H1 (cell line): ENCODE results near the gene TBX15. TPM values are rescaled to one million over a fixed set of nuclear protein-coding genes. Genes with fewer than 3 reads are reported as not detected.

ENCODE experiments used
- CTCF ChIA-PET: fragments of 300-600 bp; sonication (Branson Sonifier 250); formaldehyde crosslinking; loops from one replicate; lab custom pipeline; 2021; ENCODE audit not compliant: partially characterized antibody; lab: Charles Lee
- POLR2A ChIA-PET: fragments of 300-600 bp; sonication (Branson Sonifier 250); formaldehyde crosslinking; loops from one replicate; lab custom pipeline; 2021; ENCODE audit warnings: inconsistent platforms; ENCODE audit not compliant: partially characterized antibody; lab: Charles Lee
- DNase-seq, 2 experiments: peaks; one replicate each; pipeline versions ENCODE4 v3.0.0 to v3.0.0-alpha.2; 2010 to 2022; ENCODE audit warnings: low spot score in 2 of 2, low read depth in 1 of 2, mixed read lengths in 1 of 2
- FAIRE-seq: peaks from 2 replicates; lab custom pipeline; 2011; peaks lifted over from hg19 to GRCh38; lab: Jason Lieb, UNC
- H2AFZ ChIP-seq: 2 replicates; pipeline ENCODE4 v1.8.1; 2012; ENCODE audit warnings: low read length, inconsistent platforms
- H2AK5ac ChIP-seq: 2 replicates; pipeline ENCODE4 v1.6.1; 2013; ENCODE audit warnings: low read depth, low read length
- H2BK120ac ChIP-seq: replicated peaks from 2 replicates; pipeline ENCODE3; 2013; ENCODE audit warnings: low read depth, low read length, inconsistent platforms
- H2BK12ac ChIP-seq: 2 replicates; pipeline ENCODE4 v1.6.1; 2013; ENCODE audit warnings: low read depth, low read length
- H2BK15ac ChIP-seq: 2 replicates; pipeline ENCODE4 v1.6.1; 2013; ENCODE audit warnings: low read length
- H2BK20ac ChIP-seq: 2 replicates; pipeline ENCODE4 v1.6.1; 2013; ENCODE audit warnings: low read length
- H2BK5ac ChIP-seq: 2 replicates; pipeline ENCODE4 v1.6.1; 2013; ENCODE audit warnings: low read depth, low read length
- H3K14ac ChIP-seq: 2 replicates; pipeline ENCODE4 v1.6.1; 2013; ENCODE audit warnings: inconsistent platforms; ENCODE audit not compliant: insufficient read length
- H3K18ac ChIP-seq: 2 replicates; pipeline ENCODE4 v1.6.1; 2013; ENCODE audit warnings: low read length; ENCODE audit errors: extremely low read depth
- H3K23ac ChIP-seq: 2 replicates; pipeline ENCODE4 v1.6.1; 2013; ENCODE audit warnings: inconsistent platforms; ENCODE audit not compliant: insufficient read length
- H3K23me2 ChIP-seq: 2 replicates; pipeline ENCODE4 v1.6.1; 2013; ENCODE audit warnings: low read depth, low read length
- H3K27ac ChIP-seq: 2 replicates; pipeline ENCODE4 v1.6.1; 2011; ENCODE audit warnings: low read depth, low read length, inconsistent platforms
- H3K27me3 ChIP-seq, 4 experiments: replicated peaks in 1 of 4; 1 replicate in 1 of 4; 2 replicates in 3 of 4; pipeline versions ENCODE4 v1.6.1 to v1.8.1; 2011 to 2013; ENCODE audit warnings: low read length in 3 of 4, mild to moderate bottlenecking in 3 of 4, inconsistent platforms in 2 of 4, mixed read lengths in 2 of 4, moderate library complexity in 1 of 4; ENCODE audit not compliant: control insufficient read depth in 3 of 4, insufficient read depth in 3 of 4; ENCODE audit errors: extremely low read depth in 1 of 4
- H3K36me3 ChIP-seq, 4 experiments: 2 replicates each; pipeline versions ENCODE4 v1.6.1 to v1.8.1; 2011 to 2013; ENCODE audit warnings: mild to moderate bottlenecking in 4 of 4, low read length in 3 of 4, moderate library complexity in 2 of 4, control low read depth in 1 of 4, inconsistent platforms in 1 of 4; ENCODE audit not compliant: insufficient read depth in 4 of 4, control insufficient read depth in 2 of 4
- H3K4ac ChIP-seq: replicated peaks from 2 replicates; pipeline ENCODE3; 2013; ENCODE audit warnings: low read length, low read depth, mixed read lengths, inconsistent platforms; ENCODE audit not compliant: insufficient read length
- H3K4me1 ChIP-seq, 4 experiments: replicated peaks in 1 of 4; 1 replicate in 1 of 4; 2 replicates in 3 of 4; pipeline versions ENCODE4 v1.6.1 to v1.8.1; 2011 to 2013; ENCODE audit warnings: low read length in 3 of 4, inconsistent platforms in 2 of 4, mixed read lengths in 1 of 4; ENCODE audit not compliant: insufficient read depth in 4 of 4, control insufficient read depth in 3 of 4
- H3K4me2 ChIP-seq, 2 experiments: 2 replicates each; pipeline versions ENCODE4 v1.6.1 to v1.8.1; 2011 to 2013; ENCODE audit warnings: low read depth in 2 of 2, low read length in 2 of 2, control low read depth in 1 of 2, inconsistent platforms in 1 of 2, mild to moderate bottlenecking in 1 of 2; ENCODE audit not compliant: insufficient read depth in 1 of 2
- H3K4me3 ChIP-seq, 4 experiments: fragments of 200-600, 300-600 bp in 1 of 4; sonication (generic), shearing (Covaris generic), sonication (Bioruptor Twin) in 1 of 4; 2 replicates each; pipeline versions ENCODE4 v1.5.1 to v1.8.1; 2011 to 2016; ENCODE audit warnings: low read length in 4 of 4, low read depth in 3 of 4, control low read depth in 2 of 4, inconsistent platforms in 2 of 4, mild to moderate bottlenecking in 2 of 4, mixed read lengths in 1 of 4, moderate library complexity in 1 of 4; ENCODE audit not compliant: insufficient read depth in 2 of 4; ENCODE audit errors: extremely low read depth in 1 of 4
- H3K56ac ChIP-seq: replicated peaks from 2 replicates; pipeline ENCODE3; 2013; ENCODE audit warnings: low read depth, mild to moderate bottlenecking, mixed read lengths, low read length, inconsistent platforms; ENCODE audit not compliant: insufficient read length
- H3K79me1 ChIP-seq: 2 replicates; pipeline ENCODE4 v1.6.1; 2013; ENCODE audit warnings: low read depth, low read length, control low read depth
- H3K79me2 ChIP-seq, 2 experiments: 2 replicates each; pipeline versions ENCODE4 v1.6.1 to v1.8.1; 2012 to 2013; ENCODE audit warnings: low read length in 2 of 2, mild to moderate bottlenecking in 2 of 2, inconsistent platforms in 1 of 2; ENCODE audit not compliant: insufficient read depth in 2 of 2, control insufficient read depth in 1 of 2
- H3K9ac ChIP-seq, 4 experiments: replicated peaks in 1 of 4; 1 replicate in 1 of 4; 2 replicates in 3 of 4; pipeline versions ENCODE4 v1.6.1 to v1.8.1; 2011 to 2013; ENCODE audit warnings: low read depth in 3 of 4, low read length in 3 of 4, control low read depth in 2 of 4, mild to moderate bottlenecking in 2 of 4, moderate library complexity in 2 of 4, inconsistent platforms in 1 of 4; ENCODE audit errors: extremely low read depth in 1 of 4
- H3K9me3 ChIP-seq, 2 experiments: 2 replicates each; pipeline versions ENCODE4 v1.6.1 to v1.8.1; 2012 to 2013; ENCODE audit warnings: mild to moderate bottlenecking in 2 of 2, moderate library complexity in 2 of 2, control low read depth in 1 of 2, inconsistent platforms in 1 of 2, low read depth in 1 of 2, low read length in 1 of 2, mixed read lengths in 1 of 2; ENCODE audit not compliant: insufficient read depth in 2 of 2
- H4K20me1 ChIP-seq, 2 experiments: replicated peaks in 1 of 2; 2 replicates each; pipeline versions ENCODE3 to v1.8.1; 2011 to 2013; ENCODE audit warnings: inconsistent platforms in 2 of 2, low read length in 2 of 2, mild to moderate bottlenecking in 1 of 2; ENCODE audit not compliant: insufficient read depth in 2 of 2, control insufficient read depth in 1 of 2
- H4K5ac ChIP-seq: 2 replicates; pipeline ENCODE4 v1.6.1; 2013; ENCODE audit warnings: low read length, low read depth, mixed read lengths, inconsistent platforms; ENCODE audit not compliant: insufficient read length
- H4K8ac ChIP-seq: 2 replicates; pipeline ENCODE4 v1.8.0; 2013; ENCODE audit warnings: mild to moderate bottlenecking, moderate library complexity, low read length, inconsistent platforms; ENCODE audit not compliant: insufficient read depth; ENCODE audit errors: extremely low read depth
- H4K91ac ChIP-seq: replicated peaks from 2 replicates; pipeline ENCODE3; 2013; ENCODE audit warnings: low read length, mixed read lengths, inconsistent platforms; ENCODE audit not compliant: insufficient read length
- POLR2A ChIP-seq, 2 experiments: IDR thresholded peaks; 1 replicate in 1 of 2; 2 replicates in 1 of 2; pipeline ENCODE4 v1.6.1; 2011; ENCODE audit warnings: low read depth in 2 of 2, low read length in 2 of 2, mild to moderate bottlenecking in 2 of 2; ENCODE audit errors: control extremely low read depth in 1 of 2
- SUZ12 ChIP-seq: fragments of 200-600 bp; sonication (generic); IDR thresholded peaks from 2 replicates; pipeline ENCODE4 v1.6.1; 2012; ENCODE audit warnings: mild to moderate bottlenecking, inconsistent platforms, low read length, moderate library complexity, mixed read lengths
- WGBS, 2 experiments: shearing (Covaris generic) in 1 of 2; methylation state at CpG; one replicate each; pipeline versions ENCODE4 v1.1.6 to v1.1.7; 2013 to 2015; ENCODE audit warnings: low lambda C conversion rate in 2 of 2, mixed read lengths in 2 of 2, inconsistent platforms in 1 of 2, low coverage in 1 of 2, missing lambda C conversion rate in 1 of 2; ENCODE audit not compliant: insufficient replicate concordance in 2 of 2, insufficient coverage in 1 of 2, insufficient read length in 1 of 2; ENCODE audit errors: extremely low coverage in 1 of 2, missing lambda C conversion rate in 1 of 2; 5-methylcytosine and 5-hydroxymethylcytosine counted together
- polyA plus RNA-seq, 7 experiments: library from polyadenylated mRNA; depleted of rRNA in 3 of 7; stranded (reverse) in 5 of 7; unstranded in 2 of 7; fragments of >200 nt in 5 of 7; fragments of 200-250 nt in 2 of 7; gene quantifications; 1 replicate in 5 of 7; 2 replicates in 1 of 7; 4 replicates in 1 of 7; pipeline versions ENCODE4 v1.2.1 to v1.2.3, GENCODE V29; 2011 to 2013; ENCODE audit warnings: missing spikeins in 2 of 7, mixed read lengths in 2 of 7
- total RNA-seq: library from RNA; stranded (reverse); fragmentation: NEBNext Ultra II Directional; extraction: Animal tissue kit (Norgen Biotek cat#: 25700); gene quantifications from 2 replicates; pipeline ENCODE4 v1.2.1, GENCODE V29; 2021

Gene TBX15
- total and polyA plus RNA-seq, 2 of the 8 experiments (the other 6 are each of a cell fraction or from before 2014, with no cell fraction given) = 0.14 to 0.24 TPM

- 0 out of 2 replicates have a peak, but pooled peaks have one; percentile 2 for TF ChIP-seq SUZ12
- TF ChIP-seq POLR2A (IDR thresholded peaks at IDR 0.05; ENCODE audit: control extremely low read depth in 1 of 2, low read depth in 2 of 2, low read length in 2 of 2) = no peak
- Histone ChIP-seq H2AK5ac (no peak overlapping the region), H3K14ac (no peak overlapping the region), H3K23me2 (peaks cover 5% of the 10 kb centered on the region; the same call in 1 of the 2 replicates), H3K4me2 (no peak overlapping the region), H2BK15ac (no peak overlapping the region), H2BK20ac (no peak overlapping the region), H3K4me3 (no peak overlapping the region), H3K79me1 (no peaks in the 10 kb centered on the region), H3K79me2 (no peaks in the 10 kb centered on the region), H3K4ac (no peak overlapping the region), H3K18ac (no peak overlapping the region), H3K4me1 (peaks cover 3 to 12% (median 8%) of the 10 kb centered on the region in 4 experiments), H2BK120ac (no peak overlapping the region), H4K91ac (no peak overlapping the region), H3K27me3 (peaks cover 82 to 94% (median 88%) of the 10 kb centered on the region in 4 experiments), H4K20me1 (peaks cover 4 to 16% of the 10 kb centered on the region in 2 experiments), H3K36me3 (peaks cover 0 to 2% (median 0%) of the 10 kb centered on the region in 4 experiments; a peak in 1 of 8 replicates), H4K5ac (no peak overlapping the region), H3K27ac (no peak overlapping the region), H3K9me3 (peaks cover 0 to 3% of the 10 kb centered on the region in 2 experiments; a peak in 1 of 4 replicates), H3K56ac (no peak overlapping the region), H2BK5ac (no peak overlapping the region), H3K9ac (no peak overlapping the region), H2AFZ (no peak overlapping the region), H4K8ac (no peak overlapping the region), H3K23ac (no peak overlapping the region), H2BK12ac (no peak overlapping the region)
- CTCF ChIA-PET = interaction anchor here (1.7 to 2.4 kb wide), 2 partner anchors 25 to 27 kb away, joined by 4 to 9 read pairs; no protein-coding TSS in a partner anchor
- 18% methylated on average over 1 of the region's 1 CpG; no CpG with 5 or more reads in 1 of the 2 experiments for WGBS, 2 experiments
- DNase-seq = no peak
- no peak for FAIRE-seq
- POLR2A ChIA-PET = no interaction called here
Measured at GRCh38 chr1:118981436-118981835, 6.7 kb downstream of the TBX15 start.
